Left ventricle myocardium inferior (tissue), 1 donor: ENCODE measurements around the gene ACSBG1. TPM values are rescaled to one million over a fixed set of nuclear protein-coding genes. Genes with fewer than 3 reads are reported as not detected.
A peak's percentile ranks its signal among the peaks of the same experiment; 100 is the strongest.

Source experiments
- DNase-seq: peaks from one replicate; pipeline ENCODE4 v3.0.0-alpha.2; 2020
- H3K27ac ChIP-seq: fragments of 200-600 bp; replicated peaks from 2 replicates; pipeline ENCODE4 v1.8.0; 2021
- H3K27me3 ChIP-seq: fragments of 200-600 bp; 2 replicates; pipeline ENCODE4 v1.8.0; 2021; ENCODE audit warnings: low read depth
- H3K36me3 ChIP-seq: fragments of 200-600 bp; 2 replicates; pipeline ENCODE4 v1.8.0; 2021
- H3K4me1 ChIP-seq: fragments of 200-600 bp; 2 replicates; pipeline ENCODE4 v1.8.0; 2021
- H3K4me3 ChIP-seq: fragments of 200-600 bp; 2 replicates; pipeline ENCODE4 v1.8.0; 2021; ENCODE audit warnings: mild to moderate bottlenecking, moderate library complexity
- H3K9me3 ChIP-seq: fragments of 200-600 bp; replicated peaks from 2 replicates; pipeline ENCODE4 v1.8.0; 2021
- CTCF ChIP-seq: fragments of 200-600 bp; IDR thresholded peaks from 2 replicates; pipeline ENCODE4 v1.8.0; 2021; ENCODE audit warnings: antibody characterized with exemption, mild to moderate bottlenecking, borderline replicate concordance
- intact Hi-C: fragments of 100-400 bp; cut with micrococcal nuclease; formaldehyde crosslinking; loops from one replicate; pipeline ENCODE4 v1.11.0; 2022
- total RNA-seq: library from RNA; stranded (reverse); fragmentation: NEBNext Ultra II Directional; extraction: Animal tissue kit (Norgen Biotek cat#: 25700); gene quantifications from one replicate; pipeline ENCODE4 v1.2.1, GENCODE V29; 2021
- donor health status: DM: no; HTN: yes; CAD: no; lungs with severe emphysema.

Gene ACSBG1
- total RNA-seq, 1 donor from 2014 or later, result 0.25 TPM

GRCh38 chr15:78177447-78177873 is 56.9 kb downstream of the ACSBG1 start:
- DNase-seq, result peak; percentile 44
- H3K4me3 ChIP-seq, result no peak overlapping the region
- H3K27me3 ChIP-seq, result no peaks in the 10 kb centered on the region
- no peaks in the 10 kb centered on the region for H3K9me3 ChIP-seq
- no peak overlapping the region for H3K27ac ChIP-seq
- peak; percentile 75 for TF ChIP-seq CTCF
- intact Hi-C loops, result loop anchor here (10.0 kb wide), 1 partner anchor 67 kb away; no protein-coding TSS in a partner anchor
- H3K4me1 ChIP-seq, result no peaks in the 10 kb centered on the region
- peaks cover 8% of the 10 kb centered on the region for H3K36me3 ChIP-seq

DNA sequence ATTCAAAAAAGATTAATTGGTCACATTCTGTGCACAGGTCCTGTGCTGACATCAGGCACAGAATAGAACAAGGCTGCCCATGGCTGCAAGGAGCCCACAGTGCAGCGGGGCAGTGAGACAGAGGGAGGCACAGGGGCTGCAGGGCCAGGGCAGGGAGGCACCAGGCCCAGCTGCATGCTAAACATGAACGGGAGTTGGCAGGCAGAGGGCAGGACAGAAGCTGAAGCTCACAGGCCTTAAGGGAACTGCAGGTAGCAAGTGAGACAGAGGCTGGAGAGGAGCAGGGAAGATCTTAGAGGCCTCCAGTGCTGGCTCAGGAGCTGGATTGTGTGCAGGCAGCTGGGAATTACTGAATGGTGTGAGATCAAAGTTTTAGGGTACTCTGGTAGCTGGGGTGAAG is 59.0 kb downstream of the ACSBG1 start:
- Histone ChIP-seq H3K27me3 (no peaks in the 10 kb centered on the region), H3K4me1 (peaks cover 13% of the 10 kb centered on the region), H3K9me3 (peaks cover 3% of the 10 kb centered on the region), H3K36me3 (peaks cover 25% of the 10 kb centered on the region), H3K27ac (no peak overlapping the region), H3K4me3 (no peak overlapping the region)
- TF ChIP-seq CTCF, result no peak
- intact Hi-C loops, result loop anchor here (10.0 kb wide), 1 partner anchor 69 kb away; no protein-coding TSS in a partner anchor
- DNase-seq, result no peak

- peaks cover 35% of the 10 kb centered on the region for H3K36me3 ChIP-seq
- no peak for DNase-seq
Measured at GRCh38 chr15:78174401-78174800, 60.0 kb downstream of the ACSBG1 start.

GRCh38 chr15:78171864-78172472 is 62.4 kb downstream of the ACSBG1 start:
- H3K9me3 ChIP-seq, result peaks cover 3% of the 10 kb centered on the region
- DNase-seq, result no peak
- TF ChIP-seq CTCF, result no peak
- peaks cover 23% of the 10 kb centered on the region for H3K4me1 ChIP-seq
- no peak overlapping the region for H3K4me3 ChIP-seq
- H3K27me3 ChIP-seq, result no peaks in the 10 kb centered on the region
- intact Hi-C loops, result loop anchor here (10.0 kb wide), 1 partner anchor 73 kb away; no protein-coding TSS in a partner anchor
- peak overlapping the region; percentile 47 for H3K27ac ChIP-seq
- peaks cover 59% of the 10 kb centered on the region for H3K36me3 ChIP-seq

More at GRCh38 chr15:78174401-78174800, 60.0 kb downstream of the ACSBG1 start:
- Histone ChIP-seq H3K4me3 (no peak overlapping the region), H3K27ac (no peak overlapping the region), H3K4me1 (peaks cover 22% of the 10 kb centered on the region), H3K27me3 (no peaks in the 10 kb centered on the region), H3K9me3 (peaks cover 3% of the 10 kb centered on the region)
- intact Hi-C loops, result loop anchor here (10.0 kb wide), 1 partner anchor 70 kb away; no protein-coding TSS in a partner anchor
- no peak for TF ChIP-seq CTCF

DNA sequence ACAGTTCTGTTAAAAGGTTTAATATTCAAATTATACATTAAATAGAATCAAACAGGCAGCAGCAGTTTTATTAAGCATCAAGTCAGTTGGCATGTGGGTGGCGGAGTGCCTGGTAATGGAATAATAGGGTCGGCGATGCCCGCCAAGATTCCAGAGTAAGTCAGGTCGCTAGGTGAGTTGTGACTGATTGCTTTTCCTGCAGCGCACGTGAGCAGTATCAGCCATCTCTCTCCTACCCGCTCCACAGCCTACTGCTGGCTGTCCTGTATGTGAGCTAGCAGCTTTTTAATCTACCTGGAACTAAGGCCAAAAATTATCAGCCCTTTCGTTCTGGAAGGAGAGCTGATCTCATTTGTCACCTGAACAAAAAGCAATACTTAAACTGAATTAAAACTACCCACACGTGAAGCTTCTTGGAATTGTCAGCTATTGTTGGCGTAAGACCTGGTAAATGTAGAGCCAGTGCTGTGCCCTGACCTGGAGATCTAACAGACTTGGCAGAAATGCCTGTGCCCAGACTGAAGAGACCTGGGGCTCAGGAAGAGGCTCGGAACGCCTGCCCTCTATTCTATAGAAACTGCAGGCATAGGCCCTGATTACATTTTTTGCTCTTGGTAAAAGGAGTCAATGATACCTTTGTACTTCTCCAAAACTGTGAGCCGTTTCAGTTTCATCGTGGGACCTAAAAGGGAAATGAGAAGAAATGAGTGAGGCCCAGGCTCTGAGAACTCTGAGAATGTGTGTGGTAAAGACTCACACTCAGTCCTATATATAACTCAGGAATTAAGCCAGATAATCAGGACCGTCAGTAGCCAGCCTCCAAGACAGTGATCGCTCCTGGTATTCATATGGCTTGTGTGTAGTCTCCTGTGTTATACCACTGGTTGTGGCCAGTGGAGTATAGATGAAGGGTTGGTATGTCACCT is 63.3 kb downstream of the ACSBG1 start:
- Histone ChIP-seq H3K9me3 (peaks cover 3% of the 10 kb centered on the region), H3K36me3 (peaks cover 67% of the 10 kb centered on the region), H3K27me3 (no peaks in the 10 kb centered on the region), H3K27ac (peak overlapping the region; percentile 47), H3K4me3 (no peak overlapping the region), H3K4me1 (peaks cover 23% of the 10 kb centered on the region)
- intact Hi-C loops, result loop anchor here (10.0 kb wide), 1 partner anchor 74 kb away; no protein-coding TSS in a partner anchor
- TF ChIP-seq CTCF, result no peak
- no peak for DNase-seq
